MM.1S (cell line): Measurements from ENCODE around the gene SLC2A11.

ENCODE experiments used
- CTCF ChIP-seq: fragments of 300-600 bp; sonication (generic); IDR thresholded peaks from 2 replicates; pipeline ENCODE4 v1.5.1; 2016; ENCODE audit warnings: antibody characterized with exemption, low read length, mixed read lengths
- EZH2 ChIP-seq: fragments of 300-600 bp; sonication (generic); optimal IDR thresholded peaks from 2 replicates; pipeline ENCODE3; 2017; ENCODE audit warnings: low read depth, mild to moderate bottlenecking, antibody characterized with exemption, low read length, mixed read lengths

DNA sequence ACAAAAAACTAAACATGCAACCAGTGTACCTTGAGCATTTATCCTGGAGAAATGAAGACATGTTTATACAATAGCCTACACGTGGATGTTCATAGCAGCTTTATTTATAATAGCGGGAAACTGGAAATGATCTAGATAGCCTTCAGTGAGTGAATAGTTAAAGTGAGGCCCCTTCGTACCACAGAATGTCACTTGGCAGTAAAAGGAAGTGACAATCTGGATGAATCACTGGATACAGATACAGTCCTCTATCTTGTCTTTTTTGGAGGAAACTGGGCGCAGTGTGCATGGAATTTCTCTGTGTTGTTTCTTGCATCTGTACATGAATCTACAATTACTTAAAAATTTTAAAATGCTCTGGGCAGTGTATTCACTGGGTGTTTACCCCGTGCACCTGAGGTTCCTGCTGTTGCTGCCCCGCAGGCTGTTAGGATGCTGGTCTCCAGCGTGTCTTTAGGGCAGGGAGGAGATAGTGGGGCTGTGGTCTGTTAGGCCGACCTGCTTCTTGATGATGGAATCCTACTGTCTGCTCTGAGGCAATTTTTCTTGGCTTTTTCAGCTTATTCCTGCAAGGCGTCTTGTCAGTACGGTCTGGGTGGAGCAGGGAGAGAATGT is 42.0 kb upstream of the SLC2A11 start:
- TF ChIP-seq CTCF (no peak), EZH2 (no peak)
